SU-DHL-6 (cell line): ENCODE measurements around the gene CYFIP2.

Experiments used
- EZH2phosphoT487 ChIP-seq: fragments of 200-600 bp; sonication (generic), shearing (Covaris generic); conservative IDR thresholded peaks from 2 replicates; pipeline ENCODE4 v1.6.1; 2018; ENCODE audit warnings: mild to moderate bottlenecking, antibody characterized with exemption, low read length, moderate library complexity, mixed read lengths
- TF ChIP-seq, protein P1 (sequence below): fragments of 200-600 bp; sonication (generic); IDR thresholded peaks from one replicate; pipeline ENCODE4 v1.5.1; 2017; ENCODE audit warnings: antibody characterized with exemption, mild to moderate bottlenecking, low read length, moderate library complexity; ENCODE audit not compliant: insufficient read depth, poor library complexity, severe bottlenecking

DNA sequence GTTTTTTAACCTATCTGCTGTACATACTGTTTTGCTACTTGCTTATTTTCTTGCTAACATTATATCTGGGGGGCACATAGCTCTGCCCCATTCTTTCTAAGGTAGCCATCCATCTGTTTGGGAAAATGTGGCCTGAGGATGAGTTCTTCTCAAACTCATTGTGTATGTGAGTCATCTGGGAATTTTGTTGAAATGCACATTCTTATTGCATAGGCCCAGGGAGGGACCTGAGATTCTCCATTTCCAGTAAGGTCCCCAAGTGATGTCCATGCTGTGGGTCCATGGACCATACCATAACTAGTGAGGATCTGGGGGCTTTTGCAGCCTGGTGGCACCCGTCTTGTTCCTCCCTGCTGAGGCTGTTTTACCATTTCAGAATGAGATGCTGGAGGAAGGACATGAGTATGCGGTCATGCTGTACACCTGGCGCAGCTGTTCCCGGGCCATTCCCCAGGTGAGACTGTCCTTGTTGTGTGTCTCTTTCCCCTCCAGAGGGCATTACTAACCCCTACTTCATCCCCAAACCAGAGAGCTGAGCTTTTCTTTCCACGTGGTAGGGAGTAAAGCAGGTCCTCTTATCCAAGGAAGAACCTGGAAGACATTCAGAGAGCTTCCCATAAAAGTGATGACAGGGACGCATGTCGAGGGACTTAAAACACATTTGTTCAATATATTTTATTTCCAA, 28.6 kb downstream of the CYFIP2 start:
- TF ChIP-seq, protein P1, sequence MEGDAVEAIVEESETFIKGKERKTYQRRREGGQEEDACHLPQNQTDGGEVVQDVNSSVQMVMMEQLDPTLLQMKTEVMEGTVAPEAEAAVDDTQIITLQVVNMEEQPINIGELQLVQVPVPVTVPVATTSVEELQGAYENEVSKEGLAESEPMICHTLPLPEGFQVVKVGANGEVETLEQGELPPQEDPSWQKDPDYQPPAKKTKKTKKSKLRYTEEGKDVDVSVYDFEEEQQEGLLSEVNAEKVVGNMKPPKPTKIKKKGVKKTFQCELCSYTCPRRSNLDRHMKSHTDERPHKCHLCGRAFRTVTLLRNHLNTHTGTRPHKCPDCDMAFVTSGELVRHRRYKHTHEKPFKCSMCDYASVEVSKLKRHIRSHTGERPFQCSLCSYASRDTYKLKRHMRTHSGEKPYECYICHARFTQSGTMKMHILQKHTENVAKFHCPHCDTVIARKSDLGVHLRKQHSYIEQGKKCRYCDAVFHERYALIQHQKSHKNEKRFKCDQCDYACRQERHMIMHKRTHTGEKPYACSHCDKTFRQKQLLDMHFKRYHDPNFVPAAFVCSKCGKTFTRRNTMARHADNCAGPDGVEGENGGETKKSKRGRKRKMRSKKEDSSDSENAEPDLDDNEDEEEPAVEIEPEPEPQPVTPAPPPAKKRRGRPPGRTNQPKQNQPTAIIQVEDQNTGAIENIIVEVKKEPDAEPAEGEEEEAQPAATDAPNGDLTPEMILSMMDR: no peak
- no peak for TF ChIP-seq EZH2phosphoT487
